ENCODE data around the gene SV2C. TPM values are rescaled to one million over a fixed set of nuclear protein-coding genes. Genes with fewer than 3 reads are reported as not detected.

The SV2C gene
- total RNA-seq, 1 experiment from 2014 or later = not detected

GRCh38 chr5:76245590-76245989 is 162.4 kb downstream of the SV2C start:
- H3K27ac Mint-ChIP-seq (ENCODE audit: low read depth, unreplicated experiment) = no peak overlapping the region
- POLR2A ChIA-PET = no interaction called here

GRCh38 chr5:76249621-76250020 is 166.4 kb downstream of the SV2C start:
- BruUV-seq (replicated peaks) = no TSS peak
- no peak overlapping the region for H3K4me3 Mint-ChIP-seq (ENCODE audit: unreplicated experiment)
- H3K36me3 Mint-ChIP-seq (ENCODE audit: insufficient read depth, unreplicated experiment) = no peaks in the 10 kb centered on the region
- no peak for DNase-seq (ENCODE audit: unreplicated experiment)
- POLR2A ChIA-PET = no interaction called here
- H3K27me3 Mint-ChIP-seq (ENCODE audit: insufficient read depth, unreplicated experiment) = no peaks in the 10 kb centered on the region
- intact Hi-C loops (cut with micrococcal nuclease) = loop anchor here (10.0 kb wide), 2 partner anchors 975 to 1325 kb away; no protein-coding TSS in a partner anchor
- TF ChIP-seq CTCF (IDR thresholded peaks at IDR 0.05; ENCODE audit: unreplicated experiment) = no peak
- H3K4me1 Mint-ChIP-seq (ENCODE audit: insufficient read depth, unreplicated experiment) = no peaks in the 10 kb centered on the region
- CTCF ChIA-PET = no interaction called here
- H3K27ac Mint-ChIP-seq (ENCODE audit: low read depth, unreplicated experiment) = no peak overlapping the region
- H3K9me3 Mint-ChIP-seq (ENCODE audit: unreplicated experiment) = no peaks in the 10 kb centered on the region

More at GRCh38 chr5:76245590-76245989, 162.4 kb downstream of the SV2C start:
- H3K4me1 Mint-ChIP-seq (ENCODE audit: insufficient read depth, unreplicated experiment) = no peaks in the 10 kb centered on the region
- CTCF ChIA-PET = no interaction called here
- no peak for TF ChIP-seq CTCF (IDR thresholded peaks at IDR 0.05; ENCODE audit: unreplicated experiment)
- no peak for DNase-seq (ENCODE audit: unreplicated experiment)
- no peak overlapping the region for H3K4me3 Mint-ChIP-seq (ENCODE audit: unreplicated experiment)
- no TSS peak for BruUV-seq (replicated peaks)
- H3K9me3 Mint-ChIP-seq (ENCODE audit: unreplicated experiment) = no peaks in the 10 kb centered on the region
- H3K36me3 Mint-ChIP-seq (ENCODE audit: insufficient read depth, unreplicated experiment) = no peaks in the 10 kb centered on the region
- intact Hi-C loops (cut with micrococcal nuclease) = no loop called here
- peaks cover 15% of the 10 kb centered on the region for H3K27me3 Mint-ChIP-seq (ENCODE audit: insufficient read depth, unreplicated experiment)

- BruUV-seq (replicated peaks) = no TSS peak
- CTCF ChIA-PET = no interaction called here
- Mint-ChIP-seq H3K27me3 (ENCODE audit: insufficient read depth, unreplicated experiment) (peaks cover 7% of the 10 kb centered on the region), H3K27ac (ENCODE audit: low read depth, unreplicated experiment) (no peak overlapping the region), H3K4me1 (ENCODE audit: insufficient read depth, unreplicated experiment) (no peaks in the 10 kb centered on the region), H3K36me3 (ENCODE audit: insufficient read depth, unreplicated experiment) (no peaks in the 10 kb centered on the region), H3K4me3 (ENCODE audit: unreplicated experiment) (no peak overlapping the region), H3K9me3 (ENCODE audit: unreplicated experiment) (no peaks in the 10 kb centered on the region)
- no peak for DNase-seq (ENCODE audit: unreplicated experiment)
- POLR2A ChIA-PET = no interaction called here
- intact Hi-C loops (cut with micrococcal nuclease) = loop anchor here (10.0 kb wide), 2 partner anchors 976 to 1326 kb away; no protein-coding TSS in a partner anchor
- no peak for TF ChIP-seq CTCF (IDR thresholded peaks at IDR 0.05; ENCODE audit: unreplicated experiment)
Measured at GRCh38 chr5:76250463-76250862, 167.3 kb downstream of the SV2C start.

GRCh38 chr5:76251656-76252055 is 168.5 kb downstream of the SV2C start:
- POLR2A ChIA-PET = no interaction called here
- DNase-seq (ENCODE audit: unreplicated experiment) = no peak
- intact Hi-C loops (cut with micrococcal nuclease) = loop anchor here (10.0 kb wide), 2 partner anchors 977 to 1327 kb away; no protein-coding TSS in a partner anchor
- Mint-ChIP-seq H3K4me1 (ENCODE audit: insufficient read depth, unreplicated experiment) (no peaks in the 10 kb centered on the region), H3K27me3 (ENCODE audit: insufficient read depth, unreplicated experiment) (peaks cover 19% of the 10 kb centered on the region), H3K27ac (ENCODE audit: low read depth, unreplicated experiment) (no peak overlapping the region), H3K9me3 (ENCODE audit: unreplicated experiment) (no peaks in the 10 kb centered on the region), H3K4me3 (ENCODE audit: unreplicated experiment) (no peak overlapping the region), H3K36me3 (ENCODE audit: insufficient read depth, unreplicated experiment) (no peaks in the 10 kb centered on the region)
- TF ChIP-seq CTCF (IDR thresholded peaks at IDR 0.05; ENCODE audit: unreplicated experiment) = no peak
- no TSS peak for BruUV-seq (replicated peaks)
- CTCF ChIA-PET = interaction anchor here (1.0 to 1.7 kb wide), 2 partner anchors 76 to 366 kb away, joined by 3 to 4 read pairs; no protein-coding TSS in a partner anchor
